H1 (cell line): ENCODE results near the gene LGALS16. TPM values are rescaled to one million over a fixed set of nuclear protein-coding genes. Genes with fewer than 3 reads are reported as not detected.

Experiments
- MAFK ChIP-seq: IDR thresholded peaks from 2 replicates; pipeline ENCODE4 v1.6.1; 2012; ENCODE audit warnings: low read depth, mild to moderate bottlenecking, improper control_type of control experiment, low read length
- MAX ChIP-seq: IDR thresholded peaks from 2 replicates; pipeline ENCODE4 v1.6.1; 2012; ENCODE audit warnings: inconsistent platforms
- polyA plus RNA-seq, 7 experiments: library from polyadenylated mRNA; depleted of rRNA in 3 of 7; stranded (reverse) in 5 of 7; unstranded in 2 of 7; fragments of >200 nt in 5 of 7; fragments of 200-250 nt in 2 of 7; gene quantifications; 1 replicate in 5 of 7; 2 replicates in 1 of 7; 4 replicates in 1 of 7; pipeline versions ENCODE4 v1.2.1 to v1.2.3, GENCODE V29; 2011 to 2013; ENCODE audit warnings: missing spikeins in 2 of 7, mixed read lengths in 2 of 7
- total RNA-seq: library from RNA; stranded (reverse); fragmentation: NEBNext Ultra II Directional; extraction: Animal tissue kit (Norgen Biotek cat#: 25700); gene quantifications from 2 replicates; pipeline ENCODE4 v1.2.1, GENCODE V29; 2021

LGALS16 gene
- total and polyA plus RNA-seq, 2 of the 8 experiments (the other 6 are each of a cell fraction or from before 2014, with no cell fraction given): not detected

GRCh38 chr19:39671739-39672363, 16.1 kb downstream of the LGALS16 start (continued):
- TF ChIP-seq MAX: peak; percentile 52; the same call in 1 of the 2 replicates
- no peak for TF ChIP-seq MAFK
